Stimulated activated CD4-positive, alpha-beta T cell treated with anti-CD3 and anti-CD28 coated beads, Interleukin-4, amount 100 ng/mL, for 48 hours (primary cell): ENCODE results near the gene UFD1.

ENCODE experiments used
- DNase-seq, 2 donors: peaks; one replicate each; pipeline ENCODE4 v3.0.0-alpha.2; 2020; ENCODE audit warnings: low read depth in 2 of 2

Gene UFD1

GRCh38 chr22:19429950-19430889, 48.8 kb downstream of the UFD1 start:
- peak; percentile 20 to 40 for DNase-seq

- no peak for DNase-seq
Measured at GRCh38 chr22:19424186-19424500, 54.9 kb downstream of the UFD1 start.

- DNase-seq = no peak
Measured at GRCh38 chr22:19422440-19423301, 56.3 kb downstream of the UFD1 start.

GRCh38 chr22:19420321-19420720, 58.7 kb downstream of the UFD1 start:
- DNase-seq = no peak

GRCh38 chr22:19419464-19420178, 59.4 kb downstream of the UFD1 start:
- peak in 1 of 2 donors; percentile 37 for DNase-seq

- no peak for DNase-seq
Measured at GRCh38 chr22:19419086-19419463, 59.9 kb downstream of the UFD1 start.

- no peak for DNase-seq
Measured at GRCh38 chr22:19412923-19413322, 66.1 kb downstream of the UFD1 start.

GRCh38 chr22:19412478-19412877, 66.5 kb downstream of the UFD1 start:
- no peak for DNase-seq

GRCh38 chr22:19411690-19412045, 67.3 kb downstream of the UFD1 start:
- DNase-seq = no peak

- no peak for DNase-seq
Measured at GRCh38 chr22:19410941-19411689, 67.9 kb downstream of the UFD1 start.

- no peak for DNase-seq
Measured at GRCh38 chr22:19407649-19408606, 71.1 kb downstream of the UFD1 start.

- no peak for DNase-seq
Measured at GRCh38 chr22:19406846-19407245, 72.1 kb downstream of the UFD1 start.

- no peak for DNase-seq
Measured at GRCh38 chr22:19406281-19406811, 72.6 kb downstream of the UFD1 start.

GRCh38 chr22:19405652-19406051, 73.3 kb downstream of the UFD1 start:
- DNase-seq = no peak

GRCh38 chr22:19405133-19405532, 73.9 kb downstream of the UFD1 start:
- DNase-seq = no peak

- DNase-seq = no peak
Measured at GRCh38 chr22:19404676-19405075, 74.3 kb downstream of the UFD1 start.

GRCh38 chr22:19402642-19403191, 76.3 kb downstream of the UFD1 start:
- DNase-seq = no peak

- DNase-seq = no peak
Measured at GRCh38 chr22:19401483-19401882, 77.5 kb downstream of the UFD1 start.

GRCh38 chr22:19400881-19401280, 78.1 kb downstream of the UFD1 start:
- no peak for DNase-seq
